A673 (cell line): ENCODE measurements around the gene RELL1. TPM values are rescaled to one million over a fixed set of nuclear protein-coding genes. Genes with fewer than 3 reads are reported as not detected.

Experiments
- BruUV-seq: library from RNA; stranded (reverse); fragments of 400-500 nt; replicated peaks from 2 replicates; lab custom pipeline; 2021; lab: Mats Ljungman, UMichigan
- CTCF ChIA-PET: fragments of 300-600 bp; sonication (Branson Sonifier 250); formaldehyde crosslinking; loops from one replicate; lab custom pipeline; 2022; ENCODE audit warnings: antibody characterized with exemption; lab: Charles Lee
- POLR2A ChIA-PET: fragments of 300-600 bp; sonication (Branson Sonifier 250); formaldehyde crosslinking; loops from one replicate; lab custom pipeline; 2022; ENCODE audit warnings: antibody characterized with exemption; ENCODE audit not compliant: low non-redundant PET; lab: Charles Lee
- DNase-seq: peaks from one replicate; pipeline ENCODE4 v3.0.0-alpha.2; 2015; ENCODE audit warnings: low spot score
- H3K27ac ChIP-seq: fragments of 200-600 bp; sonication (generic); 2 replicates; pipeline ENCODE4 v1.5.1; 2016; ENCODE audit warnings: mixed run types, low read depth, mild to moderate bottlenecking, mixed read lengths, antibody characterized with exemption, low read length; ENCODE audit not compliant: poor library complexity, severe bottlenecking
- H3K27me3 ChIP-seq: fragments of 200-600 bp; sonication (generic); replicated peaks from 2 replicates; pipeline ENCODE4 v1.6.1; 2017; ENCODE audit warnings: mixed run types, low read depth, mild to moderate bottlenecking, mixed read lengths, antibody characterized with exemption, low read length; ENCODE audit not compliant: insufficient read depth, poor library complexity
- H3K36me3 ChIP-seq: fragments of 200-600 bp; sonication (generic); 2 replicates; pipeline ENCODE4 v1.6.1; 2016; ENCODE audit warnings: mixed run types, mild to moderate bottlenecking, mixed read lengths, antibody characterized with exemption, low read length; ENCODE audit not compliant: insufficient read depth, poor library complexity, severe bottlenecking
- H3K4me1 ChIP-seq: fragments of 200-600 bp; sonication (generic); 2 replicates; pipeline ENCODE4 v1.6.1; 2017; ENCODE audit warnings: mixed run types, mild to moderate bottlenecking, mixed read lengths, antibody characterized with exemption, low read length; ENCODE audit not compliant: insufficient read depth, poor library complexity, severe bottlenecking
- H3K4me3 ChIP-seq: fragments of 200-600 bp; sonication (generic); 2 replicates; pipeline ENCODE4 v1.5.1; 2016; ENCODE audit warnings: low read depth, mixed run types, mild to moderate bottlenecking, mixed read lengths, low read length; ENCODE audit not compliant: poor library complexity, severe bottlenecking
- H3K9me3 ChIP-seq: fragments of 200-600 bp; sonication (generic); 2 replicates; pipeline ENCODE4 v1.6.1; 2016; ENCODE audit warnings: mixed run types, low read depth, mild to moderate bottlenecking, mixed read lengths, antibody characterized with exemption, low read length; ENCODE audit not compliant: poor library complexity, severe bottlenecking
- EZH2 ChIP-seq: fragments of 200-600 bp; sonication (generic); IDR thresholded peaks from 2 replicates; pipeline ENCODE4 v1.6.1; 2017; ENCODE audit warnings: borderline replicate concordance, low read depth, mild to moderate bottlenecking, mixed read lengths, antibody characterized with exemption, low read length; ENCODE audit not compliant: poor library complexity, severe bottlenecking
- intact Hi-C: fragments of 100-400 bp; cut with micrococcal nuclease; formaldehyde crosslinking; loops from one replicate; pipeline ENCODE4 v1.10.0; 2022; ENCODE audit not compliant: unreplicated experiment
- total RNA-seq: library from RNA; stranded (reverse); gene quantifications from 2 replicates; pipeline ENCODE4 v1.2.3, GENCODE V29; 2021
- TF ChIP-seq, protein P1 (sequence below): fragments of 300-800, 200-600 bp; sonication (generic); conservative IDR thresholded peaks from 2 replicates; pipeline ENCODE4 v1.5.1; 2017; ENCODE audit warnings: low read depth, mild to moderate bottlenecking, antibody characterized with exemption, low read length, moderate library complexity, mixed read lengths

RELL1 gene
- total RNA-seq, 1 experiment from 2014 or later, result 6.0 TPM

- ChIA-PET CTCF (no interaction called here), POLR2A (no interaction called here)
- H3K4me3 ChIP-seq, result no peak overlapping the region
- no TSS peak for BruUV-seq
- H3K27me3 ChIP-seq, result peaks cover 5% of the 10 kb centered on the region
- no peaks in the 10 kb centered on the region for H3K36me3 ChIP-seq
- H3K4me1 ChIP-seq, result no peaks in the 10 kb centered on the region
- no peaks in the 10 kb centered on the region for H3K9me3 ChIP-seq
- H3K27ac ChIP-seq, result no peak overlapping the region
- DNase-seq, result no peak
- intact Hi-C loops, result no loop called here
- TF ChIP-seq, protein P1, sequence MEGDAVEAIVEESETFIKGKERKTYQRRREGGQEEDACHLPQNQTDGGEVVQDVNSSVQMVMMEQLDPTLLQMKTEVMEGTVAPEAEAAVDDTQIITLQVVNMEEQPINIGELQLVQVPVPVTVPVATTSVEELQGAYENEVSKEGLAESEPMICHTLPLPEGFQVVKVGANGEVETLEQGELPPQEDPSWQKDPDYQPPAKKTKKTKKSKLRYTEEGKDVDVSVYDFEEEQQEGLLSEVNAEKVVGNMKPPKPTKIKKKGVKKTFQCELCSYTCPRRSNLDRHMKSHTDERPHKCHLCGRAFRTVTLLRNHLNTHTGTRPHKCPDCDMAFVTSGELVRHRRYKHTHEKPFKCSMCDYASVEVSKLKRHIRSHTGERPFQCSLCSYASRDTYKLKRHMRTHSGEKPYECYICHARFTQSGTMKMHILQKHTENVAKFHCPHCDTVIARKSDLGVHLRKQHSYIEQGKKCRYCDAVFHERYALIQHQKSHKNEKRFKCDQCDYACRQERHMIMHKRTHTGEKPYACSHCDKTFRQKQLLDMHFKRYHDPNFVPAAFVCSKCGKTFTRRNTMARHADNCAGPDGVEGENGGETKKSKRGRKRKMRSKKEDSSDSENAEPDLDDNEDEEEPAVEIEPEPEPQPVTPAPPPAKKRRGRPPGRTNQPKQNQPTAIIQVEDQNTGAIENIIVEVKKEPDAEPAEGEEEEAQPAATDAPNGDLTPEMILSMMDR, result no peak
- TF ChIP-seq EZH2, result no peak
Measured at GRCh38 chr4:37590016-37590415, 96.2 kb downstream of the RELL1 start.

GRCh38 chr4:37588150-37588549 lies 98.0 kb downstream of the RELL1 start:
- ChIA-PET CTCF (no interaction called here), POLR2A (no interaction called here)
- intact Hi-C loops, result no loop called here
- Histone ChIP-seq H3K4me1 (no peaks in the 10 kb centered on the region), H3K9me3 (no peaks in the 10 kb centered on the region), H3K27ac (no peak overlapping the region), H3K27me3 (peaks cover 19% of the 10 kb centered on the region), H3K4me3 (no peak overlapping the region), H3K36me3 (no peaks in the 10 kb centered on the region)
- DNase-seq, result no peak
- BruUV-seq, result no TSS peak
- TF ChIP-seq, protein P1, result no peak
- no peak for TF ChIP-seq EZH2

GRCh38 chr4:37586194-37586593 lies 100.0 kb downstream of the RELL1 start:
- H3K4me1 ChIP-seq, result no peaks in the 10 kb centered on the region
- no peaks in the 10 kb centered on the region for H3K36me3 ChIP-seq
- no peak overlapping the region for H3K27ac ChIP-seq
- CTCF ChIA-PET, result no interaction called here
- no peak for DNase-seq
- POLR2A ChIA-PET, result no interaction called here
- H3K4me3 ChIP-seq, result no peak overlapping the region
- TF ChIP-seq, protein P1, result no peak
- no peak for TF ChIP-seq EZH2
- intact Hi-C loops, result no loop called here
- no TSS peak for BruUV-seq
- no peaks in the 10 kb centered on the region for H3K9me3 ChIP-seq
- peaks cover 19% of the 10 kb centered on the region for H3K27me3 ChIP-seq
